Tibial nerve (tissue), 3 donors: ENCODE data around the gene NDUFS1.

Experiments used
- CTCF ChIP-seq, 5 experiments: fragments of 200-600 bp in 3 of 5; fragments of 450-650 bp in 2 of 5; sonication (generic) in 3 of 5; IDR thresholded peaks; one replicate each; pipeline ENCODE4 v1.5.1; 2016 to 2019; ENCODE audit warnings: antibody characterized with exemption in 5 of 5, mild to moderate bottlenecking in 3 of 5, moderate library complexity in 2 of 5
- POLR2A ChIP-seq, 2 donors: fragments of 450-650 bp; IDR thresholded peaks; one replicate each; pipeline ENCODE4 v1.6.1; 2017; ENCODE audit warnings: antibody characterized with exemption in 2 of 2, mild to moderate bottlenecking in 2 of 2, moderate library complexity in 2 of 2

- no peak for TF ChIP-seq CTCF (IDR thresholded peaks at IDR 0.05)
- no peak for TF ChIP-seq POLR2A (IDR thresholded peaks at IDR 0.05)
Observed at GRCh38 chr2:206160125-206160806, 1.0 kb upstream of the NDUFS1 start.
